Memory B cell (primary cell): ENCODE measurements around the gene TRAF5.

Source experiments
- ATAC-seq: fragments of 150-1000 bp; cut with Tn5 transposase; 2 replicates; pipeline ENCODE4 v1.10.0; 2021; ENCODE audit warnings: low read depth, mild to moderate bottlenecking, moderate library complexity
- DNase-seq, 2 donors: peaks; one replicate each; pipeline ENCODE4 v3.0.0; 2022; ENCODE audit warnings: low spot score in 2 of 2
- H3K27ac Mint-ChIP-seq: one replicate; pipeline ENCODE4 v1.8.0; 2022; ENCODE audit warnings: mild to moderate bottlenecking, moderate library complexity, mixed read lengths
- H3K27me3 Mint-ChIP-seq: one replicate; pipeline ENCODE4 v1.8.0; 2022; ENCODE audit warnings: mixed read lengths
- H3K36me3 Mint-ChIP-seq: one replicate; pipeline ENCODE4 v1.8.0; 2022; ENCODE audit warnings: mild to moderate bottlenecking, mixed read lengths
- H3K4me1 Mint-ChIP-seq: one replicate; pipeline ENCODE4 v1.8.0; 2022; ENCODE audit warnings: mixed read lengths
- H3K4me3 Mint-ChIP-seq: one replicate; pipeline ENCODE4 v1.8.0; 2022; ENCODE audit warnings: mild to moderate bottlenecking, moderate library complexity, mixed read lengths
- H3K9me3 Mint-ChIP-seq: one replicate; pipeline ENCODE4 v1.8.0; 2022; ENCODE audit warnings: mixed read lengths

The TRAF5 gene

DNA sequence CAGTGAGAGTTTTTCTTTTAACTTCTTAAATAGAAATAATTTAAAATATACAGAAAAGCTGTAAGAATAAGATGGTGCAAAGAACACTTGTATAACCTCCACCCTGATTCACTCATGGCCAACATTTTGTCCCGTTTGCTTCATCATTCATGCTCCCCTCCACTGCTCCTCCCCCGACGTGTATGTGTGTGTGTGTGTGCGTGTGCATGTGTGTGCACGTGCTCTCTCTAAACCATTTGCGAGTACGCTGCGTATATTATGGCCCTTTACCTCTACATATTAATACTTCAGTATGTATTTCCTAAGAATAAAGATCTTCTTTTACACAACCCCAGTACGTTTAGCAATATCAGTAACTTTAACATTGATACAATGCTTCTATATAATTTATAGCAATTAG lies 43.0 kb downstream of the TRAF5 start:
- Mint-ChIP-seq H3K27me3 (no peaks in the 10 kb centered on the region), H3K36me3 (peaks cover 38% of the 10 kb centered on the region), H3K4me3 (no peak overlapping the region), H3K9me3 (no peaks in the 10 kb centered on the region), H3K4me1 (peaks cover 6% of the 10 kb centered on the region), H3K27ac (no peak overlapping the region)
- DNase-seq, result no peak
- ATAC-seq, result no peak

DNA sequence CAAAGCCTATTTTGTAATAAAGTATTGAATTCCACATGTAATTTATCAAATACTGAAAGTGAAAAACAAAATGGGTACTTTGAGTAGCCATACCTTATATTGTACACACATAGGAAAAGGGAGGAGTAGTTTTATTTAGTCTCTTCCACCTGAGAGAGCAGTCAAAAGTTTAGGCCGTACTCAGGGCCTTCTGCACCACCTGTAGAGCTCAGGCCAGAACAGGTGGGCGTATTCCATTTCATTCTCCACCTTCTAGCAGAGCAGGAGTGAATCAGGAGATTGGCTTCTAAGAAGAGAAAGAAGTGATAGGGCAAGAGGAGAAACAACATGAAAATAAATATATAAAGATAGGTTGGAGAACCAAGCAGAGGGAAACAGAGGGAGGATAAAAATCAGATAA lies 44.0 kb downstream of the TRAF5 start:
- DNase-seq (no peak), ATAC-seq (no peak)
- H3K27ac Mint-ChIP-seq, result peak overlapping the region; percentile 75

DNA sequence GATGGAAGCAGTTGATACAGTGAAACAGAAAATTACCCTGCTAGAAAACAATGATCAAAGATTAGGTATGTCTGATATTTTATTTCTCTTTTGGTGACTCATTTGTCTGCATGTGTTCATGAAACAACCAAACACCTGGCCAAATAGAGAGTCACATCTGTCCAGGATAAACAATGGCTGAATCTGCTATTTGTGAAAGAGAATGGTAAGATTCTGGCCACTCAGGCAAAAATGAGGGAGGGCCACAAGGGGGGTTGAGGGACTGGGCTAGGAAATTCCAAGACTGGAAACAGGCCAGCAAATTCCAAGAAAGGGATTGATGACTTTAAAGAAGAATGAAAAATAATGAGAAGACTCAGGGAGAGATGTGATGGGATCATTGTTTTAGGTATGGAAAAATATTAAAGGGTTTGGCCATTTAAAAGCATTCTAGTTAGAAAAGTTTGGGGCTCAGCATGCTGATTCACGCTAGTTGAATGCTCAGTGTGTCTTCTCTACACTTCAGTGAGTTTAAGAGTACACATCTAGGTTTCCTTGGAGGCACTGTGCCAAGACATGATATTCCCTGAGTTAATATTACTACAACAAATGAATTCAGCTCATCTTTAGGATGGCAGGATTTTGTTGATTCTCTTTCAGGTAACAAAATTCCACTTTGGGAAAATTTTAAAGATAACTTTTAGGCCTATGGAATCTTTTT lies 44.9 kb downstream of the TRAF5 start:
- peaks cover 43% of the 10 kb centered on the region for H3K36me3 Mint-ChIP-seq
- H3K4me3 Mint-ChIP-seq, result no peak overlapping the region
- H3K4me1 Mint-ChIP-seq, result peaks cover 6% of the 10 kb centered on the region
- H3K9me3 Mint-ChIP-seq, result no peaks in the 10 kb centered on the region
- peak overlapping the region; percentile 75 for H3K27ac Mint-ChIP-seq
- no peaks in the 10 kb centered on the region for H3K27me3 Mint-ChIP-seq
- DNase-seq (no peak), ATAC-seq (no peak)

More for the DNA sequence above, 44.0 kb downstream of the TRAF5 start:
- Mint-ChIP-seq H3K4me3 (no peak overlapping the region), H3K27me3 (no peaks in the 10 kb centered on the region), H3K36me3 (peaks cover 44% of the 10 kb centered on the region), H3K9me3 (no peaks in the 10 kb centered on the region), H3K4me1 (peaks cover 6% of the 10 kb centered on the region)

DNA sequence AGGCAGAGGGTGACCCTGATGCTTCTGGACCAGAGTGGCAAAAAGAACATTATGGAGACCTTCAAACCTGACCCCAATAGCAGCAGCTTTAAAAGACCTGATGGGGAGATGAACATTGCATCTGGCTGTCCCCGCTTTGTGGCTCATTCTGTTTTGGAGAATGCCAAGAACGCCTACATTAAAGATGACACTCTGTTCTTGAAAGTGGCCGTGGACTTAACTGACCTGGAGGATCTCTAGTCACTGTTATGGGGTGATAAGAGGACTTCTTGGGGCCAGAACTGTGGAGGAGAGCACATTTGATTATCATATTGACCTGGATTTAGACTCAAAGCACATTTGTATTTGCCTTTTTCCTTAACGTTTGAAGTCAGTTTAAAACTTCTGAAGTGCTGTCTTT lies 45.8 kb downstream of the TRAF5 start:
- H3K27me3 Mint-ChIP-seq, result no peaks in the 10 kb centered on the region
- H3K4me1 Mint-ChIP-seq, result peaks cover 4% of the 10 kb centered on the region
- no peak overlapping the region for H3K4me3 Mint-ChIP-seq
- ATAC-seq (no peak), DNase-seq (no peak)
- no peaks in the 10 kb centered on the region for H3K9me3 Mint-ChIP-seq
- H3K36me3 Mint-ChIP-seq, result peaks cover 44% of the 10 kb centered on the region
- no peak overlapping the region for H3K27ac Mint-ChIP-seq

DNA sequence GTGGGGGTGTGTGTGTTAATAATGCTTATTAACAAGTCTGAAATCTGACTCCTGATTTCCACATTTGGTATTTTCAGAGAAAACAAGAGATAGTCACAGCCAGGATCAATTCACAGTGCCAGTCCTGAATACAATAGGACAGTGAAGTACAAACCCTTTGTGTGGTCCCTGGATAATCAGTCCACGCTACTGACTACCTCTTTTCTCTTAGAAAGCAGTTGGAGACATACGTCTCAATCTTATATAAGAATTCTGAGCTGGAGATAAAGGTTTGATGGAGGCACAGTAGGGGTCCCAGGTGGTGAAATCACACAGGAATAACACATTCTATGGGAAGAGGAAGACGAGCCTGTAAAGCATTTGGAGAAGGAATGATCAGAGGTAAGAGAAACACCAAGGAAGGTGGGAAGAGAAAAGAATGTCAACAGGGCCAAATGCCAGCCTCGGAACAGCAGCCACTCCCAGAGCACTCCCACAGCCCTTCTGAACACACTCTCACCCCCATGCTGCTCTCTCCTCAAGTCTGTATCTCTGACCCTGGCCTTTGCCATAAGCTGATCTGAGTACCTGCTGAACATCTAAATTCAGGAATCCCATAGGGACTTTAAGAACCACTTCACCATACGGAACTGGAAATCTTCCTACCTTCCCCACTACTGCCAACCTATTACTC lies 48.6 kb downstream of the TRAF5 start:
- peak overlapping the region; percentile 12 for H3K27ac Mint-ChIP-seq
- H3K36me3 Mint-ChIP-seq, result peaks cover 35% of the 10 kb centered on the region

DNA sequence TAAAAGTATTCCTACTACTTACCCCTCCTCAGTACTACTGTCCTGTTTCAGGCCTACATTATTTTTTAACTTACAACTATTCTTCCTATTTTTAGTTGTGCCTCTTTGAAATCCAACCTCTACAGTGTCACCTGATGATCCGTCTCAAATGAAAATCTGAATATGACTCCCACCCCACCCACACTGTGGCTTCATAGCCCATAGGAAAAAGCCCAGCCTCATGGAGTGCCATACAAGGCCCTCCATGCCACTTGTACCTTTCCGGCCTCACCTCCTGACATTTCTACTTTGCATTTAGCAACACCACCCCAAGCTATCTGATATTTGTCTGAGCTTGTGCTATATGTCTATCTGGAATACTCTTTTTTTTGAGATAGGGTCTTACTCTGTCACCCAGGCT lies 49.3 kb downstream of the TRAF5 start:
- Mint-ChIP-seq H3K9me3 (no peaks in the 10 kb centered on the region), H3K36me3 (peaks cover 30% of the 10 kb centered on the region), H3K4me1 (peaks cover 6% of the 10 kb centered on the region), H3K27me3 (no peaks in the 10 kb centered on the region), H3K27ac (peak overlapping the region; percentile 12), H3K4me3 (no peak overlapping the region)
- no peak for DNase-seq
- no peak for ATAC-seq

More for the DNA sequence above, 48.6 kb downstream of the TRAF5 start:
- ATAC-seq (no peak), DNase-seq (no peak)
- Mint-ChIP-seq H3K4me3 (no peak overlapping the region), H3K27me3 (no peaks in the 10 kb centered on the region), H3K9me3 (no peaks in the 10 kb centered on the region), H3K4me1 (peaks cover 6% of the 10 kb centered on the region)

DNA sequence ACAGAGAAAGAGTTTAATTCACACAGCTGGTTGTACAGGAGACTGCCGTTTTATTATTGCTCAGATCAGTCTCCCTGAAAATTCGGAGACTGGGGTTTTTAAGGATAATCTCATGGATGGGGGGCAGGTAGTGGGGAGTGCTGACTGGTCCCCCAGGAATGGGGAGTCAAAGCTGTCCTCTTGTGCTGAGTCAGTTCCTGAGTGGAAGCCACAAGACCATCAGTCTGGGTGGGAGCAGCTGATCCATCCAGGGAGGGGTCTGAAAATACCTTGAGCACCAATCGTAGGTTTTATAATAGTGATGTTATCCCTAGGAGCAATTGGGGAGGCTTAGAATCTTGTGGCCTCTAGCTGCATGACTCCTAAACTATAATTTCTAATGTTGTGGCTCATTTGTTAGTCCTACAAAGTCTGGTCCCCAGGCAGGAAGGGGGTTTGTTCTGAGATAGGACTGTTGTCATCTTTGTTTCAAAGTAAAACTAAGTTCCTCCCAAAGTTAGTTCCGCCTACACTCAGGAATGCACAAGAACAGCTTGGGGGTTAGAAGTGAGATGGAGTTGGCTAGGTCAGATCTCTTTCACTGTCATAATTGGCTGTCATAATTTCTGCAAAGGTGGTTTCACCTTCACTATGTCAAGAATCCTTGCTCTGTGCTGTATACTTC lies 50.3 kb downstream of the TRAF5 start:
- no peaks in the 10 kb centered on the region for H3K27me3 Mint-ChIP-seq
- no peak for DNase-seq
- peak overlapping the region; percentile 78 for H3K27ac Mint-ChIP-seq
- ATAC-seq, result no peak
- no peak overlapping the region for H3K4me3 Mint-ChIP-seq
- H3K9me3 Mint-ChIP-seq, result no peaks in the 10 kb centered on the region
- peaks cover 26% of the 10 kb centered on the region for H3K36me3 Mint-ChIP-seq
- peaks cover 9% of the 10 kb centered on the region for H3K4me1 Mint-ChIP-seq

DNA sequence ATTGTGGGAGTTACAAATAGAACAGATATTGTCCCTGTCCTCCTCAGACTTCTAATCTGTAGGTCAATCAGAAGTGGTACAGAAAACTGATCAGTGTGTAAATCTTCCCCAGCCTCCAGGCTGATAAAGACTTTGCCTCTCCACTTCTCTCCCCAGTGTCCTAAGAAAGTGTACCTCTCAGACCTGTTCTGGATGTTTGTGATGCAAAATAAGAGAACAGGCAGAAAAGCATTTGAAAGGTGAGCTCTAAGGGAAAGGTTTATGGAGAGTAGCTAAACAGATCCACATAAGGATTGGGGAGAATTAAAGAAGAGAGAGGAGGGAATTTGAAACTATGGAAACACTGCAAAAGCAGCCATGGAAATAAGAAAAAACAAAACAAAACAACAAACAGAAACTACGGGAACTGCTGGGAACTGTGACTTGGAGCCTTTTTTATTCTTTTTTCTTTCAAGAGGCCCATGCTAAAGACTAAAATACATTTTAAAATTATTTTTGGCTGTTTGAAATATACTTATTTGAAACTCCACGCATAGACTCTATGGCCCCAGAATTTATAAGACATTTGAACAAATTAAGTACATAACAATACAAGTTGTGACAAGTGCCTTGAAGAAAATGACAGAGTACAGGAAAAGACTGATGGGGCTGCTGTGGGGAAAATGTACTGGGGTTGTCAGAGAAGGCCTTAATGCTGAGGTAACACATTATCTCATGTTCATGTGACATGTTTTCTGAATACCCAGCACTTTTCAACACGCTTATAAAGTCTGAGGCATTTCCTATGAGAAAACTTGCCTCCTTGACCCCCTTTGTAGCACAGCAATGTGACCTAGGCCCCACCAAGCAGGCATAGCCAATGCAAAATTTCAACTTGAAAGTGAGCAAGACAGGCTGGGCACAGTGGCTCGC lies 51.2 kb downstream of the TRAF5 start:
- Mint-ChIP-seq H3K4me1 (peaks cover 11% of the 10 kb centered on the region), H3K36me3 (peaks cover 26% of the 10 kb centered on the region), H3K9me3 (no peaks in the 10 kb centered on the region), H3K27me3 (no peaks in the 10 kb centered on the region), H3K4me3 (no peak overlapping the region), H3K27ac (peak overlapping the region; percentile 78)
- ATAC-seq (no peak), DNase-seq (no peak)

DNA sequence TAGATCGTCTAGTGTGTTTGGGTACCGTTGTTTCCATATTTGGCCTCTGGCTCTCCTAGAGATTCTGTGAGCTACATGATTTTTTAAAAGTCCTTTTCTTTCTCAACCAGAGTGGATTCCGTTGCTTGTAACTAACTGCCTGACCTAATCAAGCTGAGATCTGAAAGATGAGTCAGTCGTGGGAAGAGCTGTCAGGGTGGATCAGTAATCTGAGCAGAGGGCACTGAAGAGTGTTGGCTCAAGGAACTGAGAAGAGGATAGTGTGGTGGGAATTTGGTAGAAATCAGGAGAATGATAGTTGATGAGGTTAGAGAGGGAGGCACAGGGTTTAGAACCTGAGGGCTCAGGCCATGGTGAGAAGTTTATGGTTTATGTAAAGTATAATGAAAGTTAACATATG lies 52.2 kb downstream of the TRAF5 start:
- H3K27me3 Mint-ChIP-seq, result no peaks in the 10 kb centered on the region
- no peak overlapping the region for H3K4me3 Mint-ChIP-seq

DNA sequence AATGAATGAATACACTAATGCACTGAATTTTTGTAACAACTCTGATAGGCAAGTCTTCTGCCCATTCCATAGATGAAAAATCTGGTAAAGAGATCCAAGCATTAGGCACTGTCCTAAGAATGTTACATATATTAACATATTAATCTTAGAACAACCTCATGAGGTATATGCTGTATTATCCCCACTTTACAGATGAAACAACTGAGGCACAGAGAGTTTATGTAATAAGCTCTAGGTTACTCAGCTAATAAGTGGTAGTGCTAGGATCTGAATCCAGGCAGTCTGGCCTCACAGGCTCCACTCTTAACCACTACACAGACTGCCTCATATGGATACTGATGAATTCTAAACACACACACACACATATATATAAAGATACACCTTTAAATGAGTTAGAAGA lies 52.8 kb downstream of the TRAF5 start:
- peak overlapping the region; percentile 85 for H3K27ac Mint-ChIP-seq
- no peaks in the 10 kb centered on the region for H3K27me3 Mint-ChIP-seq
- DNase-seq (no peak), ATAC-seq (no peak)
- H3K4me3 Mint-ChIP-seq, result no peak overlapping the region
- H3K9me3 Mint-ChIP-seq, result no peaks in the 10 kb centered on the region
- peaks cover 21% of the 10 kb centered on the region for H3K36me3 Mint-ChIP-seq
- H3K4me1 Mint-ChIP-seq, result peaks cover 16% of the 10 kb centered on the region

More for the DNA sequence above, 52.2 kb downstream of the TRAF5 start:
- Mint-ChIP-seq H3K9me3 (no peaks in the 10 kb centered on the region), H3K36me3 (peaks cover 25% of the 10 kb centered on the region), H3K27ac (peak overlapping the region; percentile 61), H3K4me1 (peaks cover 16% of the 10 kb centered on the region)
- no peak for DNase-seq
- ATAC-seq, result no peak

DNA sequence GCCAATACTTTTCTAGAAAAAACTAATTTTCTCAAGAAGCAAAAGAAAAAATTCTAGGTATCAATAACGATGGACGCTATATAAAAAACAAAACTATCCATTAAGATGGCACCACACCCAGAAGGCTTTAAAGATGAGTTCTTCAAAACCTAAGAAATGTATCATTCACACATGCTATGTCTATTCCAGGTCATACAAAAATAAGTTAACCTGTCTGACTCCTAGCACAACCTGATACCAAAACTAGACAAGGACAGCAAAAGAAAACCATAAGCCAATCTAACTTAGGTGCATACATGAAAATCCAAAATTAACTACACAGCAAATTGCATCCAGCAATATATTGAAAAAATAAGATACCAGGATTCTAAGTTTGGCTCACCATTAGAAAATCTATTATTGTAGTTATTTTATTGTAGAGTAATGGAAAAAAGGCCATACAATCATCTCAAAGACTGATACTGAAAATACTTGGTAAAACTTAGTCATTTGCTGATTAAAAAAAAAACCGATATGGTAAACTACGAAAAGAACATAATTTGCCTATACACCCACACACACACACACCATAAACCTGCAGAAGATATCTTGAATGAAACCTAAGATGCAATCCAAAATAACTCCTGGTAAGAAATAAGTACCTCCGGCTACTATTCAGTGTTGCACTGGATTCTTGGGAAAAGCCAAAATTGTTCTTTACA lies 55.0 kb downstream of the TRAF5 start:
- H3K27me3 Mint-ChIP-seq, result no peaks in the 10 kb centered on the region
- H3K4me3 Mint-ChIP-seq, result peak overlapping the region; percentile 94
- H3K9me3 Mint-ChIP-seq, result no peaks in the 10 kb centered on the region
- DNase-seq (no peak), ATAC-seq (no peak)
- peaks cover 16% of the 10 kb centered on the region for H3K4me1 Mint-ChIP-seq
- H3K27ac Mint-ChIP-seq, result peak overlapping the region; percentile 98
- H3K36me3 Mint-ChIP-seq, result peaks cover 6% of the 10 kb centered on the region

DNA sequence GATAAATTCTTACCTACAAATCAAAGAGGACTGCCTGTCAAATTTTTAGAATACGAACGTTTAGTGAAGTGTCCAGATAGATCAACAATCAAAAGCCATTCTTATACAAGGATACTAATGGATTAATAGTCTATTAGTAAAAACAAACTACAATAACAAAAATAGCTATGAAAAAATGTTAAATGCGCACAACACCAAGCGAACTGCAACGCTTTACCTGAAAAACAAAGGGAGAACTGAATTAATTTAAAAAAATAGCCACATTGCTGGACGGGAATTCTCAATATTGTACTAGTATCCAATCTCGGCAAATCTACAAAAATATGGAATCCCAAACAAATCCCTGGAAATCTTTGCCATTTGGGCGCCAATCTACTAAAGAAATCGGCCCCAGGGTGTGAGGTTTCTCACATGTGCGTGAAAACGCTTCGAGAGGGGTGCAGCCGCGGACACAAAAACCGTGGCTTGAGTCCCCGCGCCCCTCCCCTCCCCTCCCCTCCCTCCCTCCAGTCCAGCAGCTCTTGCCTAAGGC lies 55.6 kb downstream of the TRAF5 start:
- peak overlapping the region; percentile 94 for H3K4me3 Mint-ChIP-seq
- H3K27me3 Mint-ChIP-seq, result no peaks in the 10 kb centered on the region
- H3K9me3 Mint-ChIP-seq, result no peaks in the 10 kb centered on the region
- H3K27ac Mint-ChIP-seq, result peak overlapping the region; percentile 98
- H3K36me3 Mint-ChIP-seq, result peaks cover 5% of the 10 kb centered on the region
- peaks cover 16% of the 10 kb centered on the region for H3K4me1 Mint-ChIP-seq
- ATAC-seq, result no peak
- DNase-seq, result no peak
